Activated T-cell treated with anti-CD3 and anti-CD28 coated beads for 48 hours (primary cell): Measurements from ENCODE around the gene SIX2.

Experiments used
- DNase-seq: peaks from one replicate; pipeline ENCODE4 v3.0.0-alpha.2; 2020; ENCODE audit warnings: low read depth

SIX2 gene

GRCh38 chr2:44965684-44966083 is 43.6 kb downstream of the SIX2 start:
- DNase-seq: no peak

DNA sequence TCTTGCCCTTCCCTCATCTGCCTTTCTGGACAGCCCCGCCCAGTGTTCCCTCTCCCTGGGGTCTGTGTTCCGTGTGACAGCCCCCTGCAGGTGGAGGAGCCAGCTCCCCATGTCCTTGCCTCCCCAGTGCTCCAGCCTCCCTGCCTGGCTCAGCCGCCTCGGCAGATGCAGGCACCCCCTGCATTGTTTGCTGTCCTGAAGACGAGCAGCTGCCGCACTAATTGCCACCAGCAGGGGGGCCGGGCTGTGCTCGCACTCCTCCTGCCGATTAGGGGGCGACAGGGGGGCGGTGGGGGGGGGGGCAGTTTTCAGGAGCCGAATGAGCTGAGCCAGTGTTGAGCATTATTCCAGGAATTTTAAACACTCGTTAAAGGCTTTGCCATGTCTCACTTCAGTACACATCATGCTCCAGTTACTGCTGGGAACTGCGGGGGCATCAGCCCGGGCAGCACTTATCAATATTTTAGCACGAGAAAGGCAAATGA is 44.5 kb downstream of the SIX2 start:
- DNase-seq: no peak

- DNase-seq: no peak
Observed at GRCh38 chr2:44962176-44962695, 47.0 kb downstream of the SIX2 start.

DNA sequence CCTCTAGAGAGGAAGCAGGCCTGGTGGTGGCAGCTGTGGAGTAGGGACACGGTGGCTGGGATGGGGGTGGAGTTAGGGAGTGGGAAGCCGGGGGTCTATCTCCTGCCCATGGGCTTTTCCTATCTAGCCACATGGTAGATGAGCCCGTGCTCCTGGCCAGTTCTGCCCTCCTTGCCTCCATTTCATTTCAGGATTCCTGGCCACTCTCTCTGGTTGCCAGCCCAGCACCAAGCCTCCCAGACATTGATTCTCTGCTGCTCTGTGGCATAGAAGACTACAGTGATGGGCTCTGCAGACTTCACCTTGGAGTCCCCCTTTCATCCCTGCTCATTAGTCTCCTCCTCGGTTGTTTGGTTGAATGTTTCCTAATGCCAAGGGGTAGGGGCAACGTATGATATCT is 48.4 kb downstream of the SIX2 start:
- DNase-seq: no peak

GRCh38 chr2:44959855-44960254 is 49.4 kb downstream of the SIX2 start:
- DNase-seq: no peak

DNA sequence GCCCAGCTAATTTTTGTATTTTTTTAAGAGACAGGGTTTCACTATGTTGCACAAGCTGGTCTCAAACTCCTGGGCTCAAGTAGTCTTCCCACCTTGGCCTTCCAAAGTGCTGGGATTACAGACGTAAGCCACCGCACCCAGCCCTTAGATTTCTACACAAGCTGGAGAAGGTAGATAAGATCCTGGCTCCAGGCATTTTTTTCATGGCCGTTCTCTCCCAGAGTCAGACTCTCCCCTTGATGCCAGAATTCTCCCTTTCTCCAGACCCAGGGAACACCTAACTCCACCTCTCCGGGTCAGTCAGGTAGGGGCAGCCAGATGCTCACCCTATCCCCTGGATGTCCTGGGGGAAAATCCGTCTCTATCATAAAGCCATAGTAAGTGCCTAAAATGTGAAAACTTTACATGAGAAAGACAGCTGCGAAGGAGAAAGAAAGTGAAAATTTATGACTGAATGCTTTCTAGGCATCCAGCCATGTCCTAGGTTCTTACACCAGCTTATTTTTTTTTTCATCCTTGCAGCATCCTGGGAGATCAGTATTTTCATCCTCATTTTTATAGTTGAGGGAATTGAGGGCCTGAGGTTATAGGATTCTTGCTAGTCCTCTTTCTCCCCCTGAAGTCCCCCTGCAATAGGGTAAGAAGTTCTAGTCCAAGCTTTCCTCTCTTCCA is 51.5 kb downstream of the SIX2 start:
- no peak for DNase-seq

- no peak for DNase-seq
Observed at GRCh38 chr2:44956843-44957242, 52.4 kb downstream of the SIX2 start.

GRCh38 chr2:44955593-44956392 is 53.5 kb downstream of the SIX2 start:
- DNase-seq: peak; percentile 78
